Stomach (tissue), 9 donors: ENCODE measurements around the gene MERTK. TPM values are rescaled to one million over a fixed set of nuclear protein-coding genes. Genes with fewer than 3 reads are reported as not detected.

ENCODE experiments used
- DNase-seq, 2 donors: peaks; one replicate each; pipeline versions ENCODE4 v3.0.0 to v3.0.0-alpha.2; 2013 to 2019
- H3K27ac ChIP-seq, 5 donors: fragments of 200-600 bp in 4 of 5; sonication (generic) in 4 of 5; one replicate each; pipeline ENCODE4 v1.5.1; 2013 to 2019; ENCODE audit warnings: mild to moderate bottlenecking in 1 of 5, moderate library complexity in 1 of 5
- H3K27me3 ChIP-seq, 3 donors: fragments of 200-600 bp; sonication (generic); one replicate each; pipeline ENCODE4 v1.5.1; 2017 to 2019; ENCODE audit warnings: mixed run types in 1 of 3
- H3K36me3 ChIP-seq, 4 donors: fragments of 200-600 bp; sonication (generic); 1 replicate in 3 of 4; 2 replicates in 1 of 4; pipeline ENCODE4 v1.5.1; 2016 to 2019
- H3K4me1 ChIP-seq, 4 donors: fragments of 200-600 bp; sonication (generic); one replicate each; pipeline ENCODE4 v1.5.1; 2016 to 2019
- H3K4me3 ChIP-seq, 4 donors: fragments of 200-600 bp; sonication (generic) in 3 of 4; one replicate each; pipeline ENCODE4 v1.5.1; 2016 to 2019; ENCODE audit warnings: mild to moderate bottlenecking in 1 of 4
- H3K9me3 ChIP-seq, 4 donors: fragments of 200-600 bp; sonication (generic); one replicate each; pipeline ENCODE4 v1.5.1; 2016 to 2019
- EP300 ChIP-seq: sonication (generic); formaldehyde crosslinking; IDR thresholded peaks from one replicate; pipeline ENCODE4 v1.6.1; 2017; ENCODE audit warnings: antibody characterized with exemption
- POLR2A ChIP-seq, 4 donors: fragments of 450-650 bp; IDR thresholded peaks; one replicate each; pipeline ENCODE4 v1.6.1; 2016; ENCODE audit warnings: antibody characterized with exemption in 4 of 4, control low read depth in 2 of 4, mild to moderate bottlenecking in 1 of 4, moderate library complexity in 1 of 4
- POLR2AphosphoS5 ChIP-seq, 3 donors: sonication (generic); formaldehyde crosslinking; IDR thresholded peaks; one replicate each; pipeline ENCODE4 v1.6.1; 2016; ENCODE audit warnings: antibody characterized with exemption in 3 of 3
- WGBS, 5 donors: extraction: QIAGEN DNeasy Blood & Tissue Kit in 3 of 5; methylation state at CpG; one replicate each; pipeline versions ENCODE4 v1.1.5 to v1.1.7; 2013 to 2018; 5-methylcytosine and 5-hydroxymethylcytosine counted together
- intact Hi-C: fragments of 100-400 bp; cut with DNase I; formaldehyde crosslinking; loops from one replicate; pipeline ENCODE4 v1.15.1; 2023; ENCODE audit warnings: low total_unique reads
- polyA plus RNA-seq, 3 donors: library from polyadenylated mRNA; stranded (reverse); fragments of 200-250 nt; gene quantifications; one replicate each; pipeline ENCODE4 v1.2.3, GENCODE V29; 2013
- total RNA-seq, 5 donors: library from RNA; depleted of rRNA; stranded (reverse); fragments of >200 nt; gene quantifications; one replicate each; pipeline versions ENCODE4 v1.1.0 to v1.2.3, GENCODE V29; 2014 to 2016
- TF ChIP-seq, protein P1 (sequence below), 7 experiments: fragments of 450-650 bp in 4 of 7; fragments of 200-600 bp in 3 of 7; sonication (generic) in 3 of 7; IDR thresholded peaks; one replicate each; pipeline ENCODE4 v1.5.1; 2016 to 2019; ENCODE audit warnings: antibody characterized with exemption in 7 of 7, control low read depth in 2 of 7, mild to moderate bottlenecking in 1 of 7
- donor health status: healthy with polysubstance abuse.
- donor health status: Bipolar disorder and iron deficiency.
- donor health status: healthy.

MERTK gene
- total and polyA plus RNA-seq, 8 donors, result 3.9 to 21.8 (median 10.0) TPM

DNA sequence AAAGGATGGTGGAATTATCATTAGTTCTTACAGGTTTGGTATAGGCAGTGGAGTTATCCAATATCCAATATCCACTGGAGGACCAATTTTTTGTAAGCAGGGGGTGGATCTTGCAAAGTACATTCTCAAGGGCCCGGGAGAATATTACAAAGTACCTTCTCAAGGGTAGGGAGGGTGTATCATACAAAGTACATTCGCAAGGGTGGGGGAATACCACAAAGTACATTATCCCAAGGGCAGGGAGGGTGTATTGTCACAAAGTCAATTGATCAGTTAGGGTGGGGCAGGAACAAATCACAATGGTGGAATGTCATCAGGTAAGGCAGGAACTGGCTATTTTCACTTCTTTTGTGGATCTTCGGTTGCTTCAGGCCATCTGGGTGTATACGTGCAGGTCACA lies 101.4 kb downstream of the MERTK start:
- no peak overlapping the region for H3K27ac ChIP-seq
- H3K4me3 ChIP-seq, result no peak overlapping the region
- DNase-seq, result no peak
- H3K27me3 ChIP-seq, result no peaks in the 10 kb centered on the region
- no peak for TF ChIP-seq EP300
- TF ChIP-seq POLR2AphosphoS5 (IDR thresholded peaks at IDR 0.05), result no peak
- TF ChIP-seq, protein P1, sequence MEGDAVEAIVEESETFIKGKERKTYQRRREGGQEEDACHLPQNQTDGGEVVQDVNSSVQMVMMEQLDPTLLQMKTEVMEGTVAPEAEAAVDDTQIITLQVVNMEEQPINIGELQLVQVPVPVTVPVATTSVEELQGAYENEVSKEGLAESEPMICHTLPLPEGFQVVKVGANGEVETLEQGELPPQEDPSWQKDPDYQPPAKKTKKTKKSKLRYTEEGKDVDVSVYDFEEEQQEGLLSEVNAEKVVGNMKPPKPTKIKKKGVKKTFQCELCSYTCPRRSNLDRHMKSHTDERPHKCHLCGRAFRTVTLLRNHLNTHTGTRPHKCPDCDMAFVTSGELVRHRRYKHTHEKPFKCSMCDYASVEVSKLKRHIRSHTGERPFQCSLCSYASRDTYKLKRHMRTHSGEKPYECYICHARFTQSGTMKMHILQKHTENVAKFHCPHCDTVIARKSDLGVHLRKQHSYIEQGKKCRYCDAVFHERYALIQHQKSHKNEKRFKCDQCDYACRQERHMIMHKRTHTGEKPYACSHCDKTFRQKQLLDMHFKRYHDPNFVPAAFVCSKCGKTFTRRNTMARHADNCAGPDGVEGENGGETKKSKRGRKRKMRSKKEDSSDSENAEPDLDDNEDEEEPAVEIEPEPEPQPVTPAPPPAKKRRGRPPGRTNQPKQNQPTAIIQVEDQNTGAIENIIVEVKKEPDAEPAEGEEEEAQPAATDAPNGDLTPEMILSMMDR (IDR thresholded peaks at IDR 0.05), result no peak
- TF ChIP-seq POLR2A (IDR thresholded peaks at IDR 0.05), result no peak
- intact Hi-C loops, result no loop called here
- peaks cover 3 to 75% (median 56%) of the 10 kb centered on the region in 4 donors for H3K36me3 ChIP-seq
- no peaks in the 10 kb centered on the region for H3K9me3 ChIP-seq
- peaks cover 0 to 10% (median 0%) of the 10 kb centered on the region in 4 donors for H3K4me1 ChIP-seq
- 83 to 95% (median 93%) methylated on average over 4 of the region's 4 CpGs for WGBS, 5 donors

DNA sequence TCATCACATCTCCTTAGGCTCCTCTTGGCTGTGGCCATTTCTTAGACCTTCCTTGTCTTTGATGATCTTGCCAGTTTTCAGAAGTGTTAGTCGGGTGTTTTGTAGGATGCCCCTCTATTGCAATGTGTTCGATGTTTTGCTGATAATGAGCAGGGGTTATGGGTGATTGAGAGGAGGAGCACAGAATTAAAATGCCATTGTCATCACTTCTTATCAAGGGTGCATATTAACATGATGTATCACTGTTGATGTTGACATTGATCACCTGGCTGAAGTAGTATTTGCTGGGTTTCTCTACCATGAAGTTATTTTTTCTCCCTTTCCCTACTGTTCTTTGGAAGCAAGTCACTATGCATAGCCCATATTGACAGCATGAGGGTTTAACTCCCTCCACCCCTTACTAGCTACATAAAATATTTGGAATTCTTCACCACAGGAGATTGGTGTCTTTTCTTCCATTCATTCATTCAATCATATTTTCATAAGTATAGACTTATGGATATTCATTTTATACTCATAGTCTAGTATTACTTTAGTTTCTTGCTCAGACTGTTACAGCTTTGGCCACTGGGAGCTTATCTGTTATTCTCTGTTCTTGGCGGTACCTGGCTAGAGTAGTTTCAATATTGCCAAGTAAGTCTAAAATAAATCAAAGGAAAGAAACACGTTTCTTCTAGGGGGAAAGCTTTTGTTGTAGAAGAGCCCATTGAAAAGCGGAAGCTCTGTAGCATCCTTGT lies 102.2 kb downstream of the MERTK start:
- peaks cover 0 to 10% (median 0%) of the 10 kb centered on the region in 4 donors for H3K4me1 ChIP-seq
- no peak overlapping the region for H3K27ac ChIP-seq
- no peak overlapping the region for H3K4me3 ChIP-seq
- H3K27me3 ChIP-seq, result no peaks in the 10 kb centered on the region
- H3K36me3 ChIP-seq, result peaks cover 3 to 72% (median 49%) of the 10 kb centered on the region in 4 donors
- no peak for DNase-seq
- intact Hi-C loops, result no loop called here
- TF ChIP-seq EP300, result no peak
- no peak for TF ChIP-seq POLR2A (IDR thresholded peaks at IDR 0.05)
- 66 to 69% (median 67%) methylated on average over 5 of the region's 5 CpGs for WGBS, 5 donors
- H3K9me3 ChIP-seq, result no peaks in the 10 kb centered on the region

DNA sequence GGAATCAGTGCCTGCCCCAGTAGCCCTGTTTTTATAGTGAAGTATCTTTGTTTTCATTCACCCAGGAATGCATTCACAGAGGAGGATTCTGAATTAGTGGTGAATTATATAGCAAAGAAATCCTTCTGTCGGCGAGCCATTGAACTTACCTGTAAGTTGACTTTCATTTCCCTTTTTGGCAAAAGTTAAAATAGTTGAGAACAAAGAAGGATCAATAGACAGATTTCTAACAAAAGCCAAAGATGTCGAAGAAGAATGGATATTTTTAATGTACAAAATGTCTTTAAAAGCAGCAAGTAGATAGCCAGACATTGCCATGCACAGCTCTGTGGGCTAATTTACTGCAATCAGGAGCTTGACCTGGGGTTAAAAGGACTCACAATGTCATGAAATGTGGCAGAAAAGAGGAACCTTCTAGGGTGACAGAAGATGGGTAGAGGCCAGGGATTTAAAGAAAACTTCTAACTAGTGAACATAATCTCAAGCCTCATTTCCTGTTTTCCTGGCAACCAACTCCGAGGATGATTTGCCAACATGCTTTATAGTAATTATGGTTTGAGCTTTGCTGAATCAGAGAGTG lies 102.8 kb downstream of the MERTK start:
- intact Hi-C loops, result no loop called here
- no peaks in the 10 kb centered on the region for H3K27me3 ChIP-seq
- no peak for DNase-seq
- no peak overlapping the region for H3K4me3 ChIP-seq
- 58 to 73% (median 70%) methylated on average over 4 of the region's 4 CpGs for WGBS, 5 donors
- H3K36me3 ChIP-seq, result peaks cover 3 to 65% (median 43%) of the 10 kb centered on the region in 4 donors
- no peaks in the 10 kb centered on the region for H3K9me3 ChIP-seq
- no peak overlapping the region for H3K27ac ChIP-seq
- TF ChIP-seq POLR2A (IDR thresholded peaks at IDR 0.05), result no peak
- no peak for TF ChIP-seq POLR2AphosphoS5 (IDR thresholded peaks at IDR 0.05)
- TF ChIP-seq, protein P1 (IDR thresholded peaks at IDR 0.05), result no peak
- TF ChIP-seq EP300, result no peak
- peaks cover 0 to 13% (median 0%) of the 10 kb centered on the region in 4 donors for H3K4me1 ChIP-seq

DNA sequence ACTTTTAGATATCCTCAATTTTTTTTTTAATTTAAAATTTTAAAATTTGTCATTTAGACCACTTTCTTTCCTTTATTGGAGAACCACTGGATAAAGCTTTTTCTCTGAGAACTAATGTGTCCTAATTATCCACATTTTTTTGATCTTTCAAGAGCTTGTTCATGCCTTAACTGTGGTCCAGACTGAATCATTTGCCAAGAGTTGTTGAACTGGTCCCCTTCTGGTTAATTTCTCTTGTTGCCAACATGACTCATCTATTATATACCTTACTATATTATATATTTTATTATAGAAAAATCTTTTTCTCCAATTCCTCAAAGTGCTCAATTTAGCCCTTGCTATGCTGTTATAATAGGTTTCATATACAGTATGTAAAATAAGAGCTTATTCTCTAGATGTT lies 103.5 kb downstream of the MERTK start:
- no peaks in the 10 kb centered on the region for H3K9me3 ChIP-seq
- H3K27ac ChIP-seq, result no peak overlapping the region
- no peak for DNase-seq
- H3K4me3 ChIP-seq, result no peak overlapping the region
- TF ChIP-seq, protein P1 (IDR thresholded peaks at IDR 0.05), result no peak
- peaks cover 3 to 62% (median 43%) of the 10 kb centered on the region in 4 donors for H3K36me3 ChIP-seq
- no peaks in the 10 kb centered on the region for H3K27me3 ChIP-seq
- H3K4me1 ChIP-seq, result peaks cover 0 to 13% (median 0%) of the 10 kb centered on the region in 4 donors
- intact Hi-C loops, result no loop called here
